ENCODE data around the gene SMAD7. TPM values are rescaled to one million over a fixed set of nuclear protein-coding genes. Genes with fewer than 3 reads are reported as not detected.

Gene SMAD7
- polyA plus RNA-seq, 3 donors, result 1.4 to 9.4 (median 1.5) TPM

DNA sequence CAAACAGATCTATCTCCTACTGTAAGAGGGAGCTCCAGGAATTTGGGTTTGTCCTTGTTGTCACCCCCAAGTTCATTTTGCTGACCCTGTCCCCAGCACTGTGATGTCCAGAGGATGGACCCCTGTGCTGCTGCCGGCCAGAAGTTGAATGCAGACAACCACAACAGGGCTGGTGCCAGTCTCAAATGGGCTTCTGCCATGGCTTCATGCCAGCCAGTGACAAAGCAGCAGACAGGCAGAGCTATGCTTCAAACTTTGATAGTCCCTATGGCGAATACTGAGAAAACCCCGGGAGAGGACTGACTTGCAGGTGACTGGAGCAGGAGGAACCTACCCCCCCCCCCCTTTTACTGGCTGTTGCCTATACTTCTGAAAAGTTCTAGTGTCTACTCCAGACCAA lies 3.2 kb downstream of the SMAD7 start:
- H3K79me2 ChIP-seq (ENCODE audit: insufficient read depth, low read length), result peaks cover 86% of the 10 kb centered on the region
- H3K27ac Mint-ChIP-seq, result no peak overlapping the region
- H3K4me1 Mint-ChIP-seq, result peaks cover 57% of the 10 kb centered on the region
- H3K4me3 ChIP-seq (replicated peaks in 1 of 3; ENCODE audit: low read depth in 2 of 3, low read length in 3 of 3), result peak overlapping the region in 1 of 3 experiments; percentile 93
- peak overlapping the region; percentile 98 for H3K4me3 Mint-ChIP-seq
- intact Hi-C loops (cut with micrococcal nuclease), result loop anchor here (5.0 to 10.0 kb wide), 2 partner anchors 45 to 173 kb away; no protein-coding TSS in a partner anchor
- H3K9me3 Mint-ChIP-seq, result no peaks in the 10 kb centered on the region
- peaks cover 85% of the 10 kb centered on the region for H4K20me1 ChIP-seq (ENCODE audit: insufficient read depth, low read length)
- H3K9ac ChIP-seq (ENCODE audit: insufficient read depth, low read length, poor library complexity, severe bottlenecking), result no peak overlapping the region
- DNase-seq, result no peak
- H3K27me3 Mint-ChIP-seq (ENCODE audit: low read depth in 3 of 3), result peaks cover 5 to 22% (median 11%) of the 10 kb centered on the region in 3 donors
- no peak overlapping the region for H3K27ac ChIP-seq (ENCODE audit: low read depth in 1 of 2, low read length in 2 of 2)
- peaks cover 2 to 47% of the 10 kb centered on the region in 2 donors for H3K36me3 ChIP-seq (replicated peaks in 1 of 2; ENCODE audit: control insufficient read depth in 1 of 2, insufficient read depth in 2 of 2, low read length in 2 of 2)
- H3K4me2 ChIP-seq (replicated peaks; ENCODE audit: extremely low read depth, low read length, poor library complexity, severe bottlenecking), result peak overlapping the region; percentile 100
- TF ChIP-seq, protein P1, sequence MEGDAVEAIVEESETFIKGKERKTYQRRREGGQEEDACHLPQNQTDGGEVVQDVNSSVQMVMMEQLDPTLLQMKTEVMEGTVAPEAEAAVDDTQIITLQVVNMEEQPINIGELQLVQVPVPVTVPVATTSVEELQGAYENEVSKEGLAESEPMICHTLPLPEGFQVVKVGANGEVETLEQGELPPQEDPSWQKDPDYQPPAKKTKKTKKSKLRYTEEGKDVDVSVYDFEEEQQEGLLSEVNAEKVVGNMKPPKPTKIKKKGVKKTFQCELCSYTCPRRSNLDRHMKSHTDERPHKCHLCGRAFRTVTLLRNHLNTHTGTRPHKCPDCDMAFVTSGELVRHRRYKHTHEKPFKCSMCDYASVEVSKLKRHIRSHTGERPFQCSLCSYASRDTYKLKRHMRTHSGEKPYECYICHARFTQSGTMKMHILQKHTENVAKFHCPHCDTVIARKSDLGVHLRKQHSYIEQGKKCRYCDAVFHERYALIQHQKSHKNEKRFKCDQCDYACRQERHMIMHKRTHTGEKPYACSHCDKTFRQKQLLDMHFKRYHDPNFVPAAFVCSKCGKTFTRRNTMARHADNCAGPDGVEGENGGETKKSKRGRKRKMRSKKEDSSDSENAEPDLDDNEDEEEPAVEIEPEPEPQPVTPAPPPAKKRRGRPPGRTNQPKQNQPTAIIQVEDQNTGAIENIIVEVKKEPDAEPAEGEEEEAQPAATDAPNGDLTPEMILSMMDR (IDR thresholded peaks at IDR 0.05), result no peak
- peaks cover 54 to 57% of the 10 kb centered on the region in 2 donors for H3K36me3 Mint-ChIP-seq
- no peak overlapping the region for H2AFZ ChIP-seq (ENCODE audit: insufficient read depth, low read depth, low read length, poor library complexity, severe bottlenecking)
- peaks cover 0 to 2% of the 10 kb centered on the region in 2 donors for H3K27me3 ChIP-seq (ENCODE audit: control insufficient read depth in 2 of 2, insufficient read depth in 2 of 2, low read length in 2 of 2)
- whole genome bisulfite sequencing (ENCODE audit: insufficient coverage), result 82% methylated on average over 3 of the region's 3 CpGs
- no peaks in the 10 kb centered on the region for H3K9me3 ChIP-seq (replicated peaks in 1 of 2; ENCODE audit: control insufficient read depth in 1 of 2, insufficient read depth in 1 of 2, low read length in 2 of 2)
- H3K4me1 ChIP-seq (ENCODE audit: control insufficient read depth in 1 of 2, insufficient read depth in 2 of 2, low read length in 2 of 2), result peaks cover 18 to 48% of the 10 kb centered on the region in 2 donors

DNA sequence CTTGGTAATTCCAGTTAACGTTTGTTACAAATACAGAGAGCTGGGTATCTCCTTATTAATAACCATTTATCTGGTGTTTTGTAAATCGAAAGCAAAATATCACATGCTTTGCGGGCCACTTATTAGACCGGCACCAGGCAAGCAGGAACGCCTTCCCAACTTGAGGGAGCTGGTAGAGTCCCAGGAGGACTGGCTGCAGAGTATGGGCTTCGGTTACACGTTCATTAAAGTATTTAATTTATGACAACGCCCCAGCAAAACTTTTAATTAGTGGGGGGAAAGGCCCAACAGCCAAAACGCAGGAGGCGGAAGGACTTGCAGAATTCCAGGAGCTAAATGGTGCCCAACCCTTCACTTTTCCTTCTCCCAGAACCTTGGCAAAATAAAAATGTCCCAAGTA lies 3.7 kb downstream of the SMAD7 start:
- 100% methylated on average over 6 of the region's 10 CpGs for WGBS (ENCODE audit: insufficient coverage)
- Mint-ChIP-seq H3K27me3 (ENCODE audit: low read depth in 3 of 3) (peaks cover 8 to 21% (median 12%) of the 10 kb centered on the region in 3 donors), H3K4me1 (peaks cover 58% of the 10 kb centered on the region), H3K27ac (no peak overlapping the region), H3K36me3 (peaks cover 58 to 62% of the 10 kb centered on the region in 2 donors), H3K9me3 (no peaks in the 10 kb centered on the region), H3K4me3 (peak overlapping the region; percentile 98)
- no peaks in the 10 kb centered on the region for H3K9me3 ChIP-seq (replicated peaks in 1 of 2; ENCODE audit: control insufficient read depth in 1 of 2, insufficient read depth in 1 of 2, low read length in 2 of 2)
- peaks cover 18 to 48% of the 10 kb centered on the region in 2 donors for H3K4me1 ChIP-seq (ENCODE audit: control insufficient read depth in 1 of 2, insufficient read depth in 2 of 2, low read length in 2 of 2)
- intact Hi-C loops (cut with micrococcal nuclease), result loop anchor here (5.0 to 10.0 kb wide), 2 partner anchors 45 to 172 kb away; no protein-coding TSS in a partner anchor
- H3K9ac ChIP-seq (ENCODE audit: insufficient read depth, low read length, poor library complexity, severe bottlenecking), result no peak overlapping the region
- no peak overlapping the region for H2AFZ ChIP-seq (ENCODE audit: insufficient read depth, low read depth, low read length, poor library complexity, severe bottlenecking)
- peaks cover 90% of the 10 kb centered on the region for H4K20me1 ChIP-seq (ENCODE audit: insufficient read depth, low read length)
- no peak for DNase-seq
- no peak overlapping the region for H3K4me3 ChIP-seq (replicated peaks in 1 of 3; ENCODE audit: low read depth in 2 of 3, low read length in 3 of 3)
- TF ChIP-seq, protein P1 (IDR thresholded peaks at IDR 0.05), result no peak
- H3K79me2 ChIP-seq (ENCODE audit: insufficient read depth, low read length), result peaks cover 91% of the 10 kb centered on the region
- no peak overlapping the region for H3K4me2 ChIP-seq (replicated peaks; ENCODE audit: extremely low read depth, low read length, poor library complexity, severe bottlenecking)
- no peak overlapping the region for H3K27ac ChIP-seq (ENCODE audit: low read depth in 1 of 2, low read length in 2 of 2)
- peaks cover 0 to 2% of the 10 kb centered on the region in 2 donors for H3K27me3 ChIP-seq (ENCODE audit: control insufficient read depth in 2 of 2, insufficient read depth in 2 of 2, low read length in 2 of 2)
- H3K36me3 ChIP-seq (replicated peaks in 1 of 2; ENCODE audit: control insufficient read depth in 1 of 2, insufficient read depth in 2 of 2, low read length in 2 of 2), result peaks cover 3 to 51% of the 10 kb centered on the region in 2 donors
